Epithelial cell of prostate (primary cell): Measurements from ENCODE around the gene OCIAD2.
"Not testable (repeated sequence)": the region's sequence is repeated elsewhere in the genome, so short reads cannot be mapped to it uniquely, and the experiment has no call there.

ENCODE experiments used
- DNase-seq: peaks from one replicate; pipeline ENCODE4 v3.0.0-alpha.2; 2011; ENCODE audit warnings: low read depth, low spot score
- H3K27ac ChIP-seq: fragments of 450-650 bp; 2 replicates; pipeline ENCODE4 v1.5.1; 2017; ENCODE audit warnings: mild to moderate bottlenecking

The OCIAD2 gene

DNA sequence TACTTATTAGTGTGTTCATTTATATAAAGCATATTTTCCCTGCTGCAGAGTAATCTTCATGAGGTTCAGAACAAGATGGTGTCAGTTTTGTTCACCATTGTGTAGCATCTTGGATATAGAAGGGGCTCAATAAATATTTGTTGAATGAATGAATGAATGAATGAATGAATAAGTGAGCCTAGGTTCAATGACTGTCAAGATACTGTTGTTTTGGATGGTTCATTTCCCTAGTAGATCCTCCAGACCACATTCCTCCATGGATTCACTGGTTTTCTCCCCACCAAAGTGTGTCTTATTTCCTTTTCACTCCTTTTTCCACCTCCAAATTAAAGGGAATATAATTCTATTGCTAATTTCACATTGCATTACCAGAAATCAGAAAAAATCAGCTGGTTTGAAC is 2.1 kb upstream of the OCIAD2 start:
- peak overlapping the region; percentile 93 for H3K27ac ChIP-seq
- DNase-seq: no peak

GRCh38 chr4:48907706-48908477 is 1.3 kb upstream of the OCIAD2 start:
- no peak for DNase-seq
- H3K27ac ChIP-seq: peak overlapping the region; percentile 93

DNA sequence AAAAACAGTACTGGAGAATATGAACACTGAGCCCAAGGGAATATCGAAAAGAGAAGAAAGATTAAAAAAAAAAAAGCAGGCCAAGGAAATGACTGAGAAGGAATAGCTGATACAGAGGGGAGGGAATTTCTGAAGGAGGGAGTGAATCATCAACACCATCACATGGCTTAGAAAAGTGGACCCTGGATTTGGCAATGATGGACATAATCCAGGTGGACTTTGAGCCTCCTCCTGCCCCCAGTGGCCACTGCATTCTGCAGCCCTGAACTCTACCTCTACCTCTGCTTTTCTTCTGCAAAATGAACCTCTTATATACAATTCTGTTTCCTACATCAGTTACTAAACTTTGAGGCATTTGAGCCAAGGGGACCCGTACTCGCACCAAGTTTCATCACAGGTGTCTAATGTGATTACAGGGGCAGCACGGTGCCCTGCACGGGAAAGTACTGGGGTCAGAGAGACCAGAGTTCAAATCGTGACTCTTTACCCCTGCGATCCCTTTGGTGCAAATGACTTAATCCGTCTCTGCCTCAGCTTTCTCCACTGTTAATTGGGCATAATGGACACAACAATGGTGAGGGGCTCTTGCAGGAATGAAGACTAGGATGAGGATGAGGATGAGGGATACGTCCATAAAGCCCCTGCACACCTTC is 1.1 kb downstream of the OCIAD2 start:
- peak overlapping the region; percentile 93 for H3K27ac ChIP-seq
- no peak for DNase-seq

- no peak for DNase-seq
- H3K27ac ChIP-seq: peak overlapping the region; percentile 93
Measured at GRCh38 chr4:48904541-48905142, 1.9 kb downstream of the OCIAD2 start.

DNA sequence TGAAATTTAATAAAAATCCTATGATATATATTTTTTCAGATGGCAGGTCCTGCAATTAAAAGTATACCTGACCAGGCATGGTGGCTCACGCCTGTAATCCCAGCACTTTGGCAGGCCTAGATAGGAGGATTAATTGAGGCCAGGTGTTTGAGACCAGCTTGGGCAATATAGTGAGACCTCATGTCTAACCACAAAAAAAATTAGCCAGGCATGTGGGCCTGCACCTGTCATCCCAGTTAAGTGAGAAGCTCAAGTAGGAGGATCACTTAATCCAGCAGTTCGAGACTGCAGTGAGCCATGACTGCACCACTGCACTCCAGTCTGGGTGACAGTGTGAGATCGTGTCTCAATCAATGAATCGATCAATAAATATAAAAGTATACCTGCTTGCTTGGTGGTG is 2.5 kb downstream of the OCIAD2 start:
- no peak for DNase-seq
- peak overlapping the region; percentile 93 for H3K27ac ChIP-seq

DNA sequence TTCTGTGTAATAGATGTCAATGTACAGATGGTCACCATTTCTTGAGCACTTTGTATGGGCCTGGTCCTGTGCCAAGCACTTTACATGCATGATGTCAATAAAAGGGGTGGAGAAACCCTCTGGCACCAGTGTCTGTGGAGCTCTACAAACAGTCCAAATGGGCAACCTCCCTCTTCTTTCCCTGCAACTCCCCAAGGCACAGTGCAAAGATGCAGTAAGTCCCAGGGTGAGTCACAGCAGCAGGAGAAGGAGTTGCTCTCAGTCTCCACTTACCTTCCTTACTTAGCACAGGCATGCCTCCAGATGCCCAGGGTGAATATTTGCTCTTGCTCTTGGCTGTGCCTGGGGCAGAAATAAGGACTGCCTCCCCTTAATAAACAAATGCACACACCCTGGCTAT is 4.3 kb downstream of the OCIAD2 start:
- peak; percentile 44 for DNase-seq

GRCh38 chr4:48901196-48901595 is 5.4 kb downstream of the OCIAD2 start:
- no peak for DNase-seq
- no peak overlapping the region for H3K27ac ChIP-seq

More for the DNA sequence above, 4.3 kb downstream of the OCIAD2 start:
- H3K27ac ChIP-seq: peak overlapping the region; percentile 93

GRCh38 chr4:48899950-48900349 is 6.6 kb downstream of the OCIAD2 start:
- H3K27ac ChIP-seq: peak overlapping the region; percentile 40
- no peak for DNase-seq

GRCh38 chr4:48899432-48899749 is 7.2 kb downstream of the OCIAD2 start:
- DNase-seq: no peak
- peak overlapping the region; percentile 40 for H3K27ac ChIP-seq

GRCh38 chr4:48898733-48899431 is 7.7 kb downstream of the OCIAD2 start:
- no peak for DNase-seq
- H3K27ac ChIP-seq: peak overlapping the region; percentile 40

DNA sequence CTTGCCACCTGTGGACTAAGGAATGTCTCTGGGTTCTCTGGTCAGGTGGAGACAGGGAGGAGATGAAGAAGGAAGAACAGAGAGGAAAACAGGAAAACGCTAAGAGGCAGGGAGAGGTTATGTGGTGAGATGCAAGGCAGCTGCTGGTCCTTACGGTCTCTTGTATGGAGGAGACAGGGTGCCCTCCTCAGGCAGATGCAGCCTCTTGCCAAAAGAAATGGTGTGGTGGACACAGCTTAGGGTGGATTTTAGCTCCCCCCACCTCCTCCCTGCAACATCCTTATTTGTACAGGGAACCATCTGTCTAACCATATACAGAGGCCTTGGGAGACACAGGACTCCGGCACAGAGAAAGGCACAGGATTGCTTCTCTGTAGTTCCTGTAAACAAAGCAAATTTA is 9.7 kb downstream of the OCIAD2 start:
- no peak overlapping the region for H3K27ac ChIP-seq
- no peak for DNase-seq

GRCh38 chr4:48891028-48891619 is 15.4 kb downstream of the OCIAD2 start:
- H3K27ac ChIP-seq: no peak overlapping the region
- DNase-seq: no peak

- DNase-seq, H3K27ac ChIP-seq: not testable (repeated sequence)
Measured at GRCh38 chr4:48889750-48890149, 16.8 kb downstream of the OCIAD2 start.

DNA sequence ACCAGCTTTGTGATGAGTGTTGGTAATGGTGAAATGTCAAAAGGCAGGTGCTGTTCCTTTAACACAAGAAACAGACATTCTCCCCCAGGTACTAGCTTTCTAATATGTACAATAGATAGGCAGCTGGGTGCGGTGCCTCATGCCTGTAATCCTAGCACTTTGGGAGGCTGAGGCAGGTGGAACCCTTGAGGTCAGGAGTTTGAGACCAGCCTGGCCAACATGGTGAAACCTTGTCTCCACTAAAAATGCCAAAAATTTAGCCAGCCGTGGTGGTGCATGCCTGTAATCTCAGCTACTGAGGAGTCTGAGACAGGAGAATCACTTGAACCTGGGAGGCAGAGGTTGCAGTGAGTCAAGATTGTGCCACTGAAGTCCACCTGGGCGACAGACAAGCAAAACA is 24.9 kb downstream of the OCIAD2 start:
- not testable (repeated sequence) for DNase-seq, H3K27ac ChIP-seq

DNA sequence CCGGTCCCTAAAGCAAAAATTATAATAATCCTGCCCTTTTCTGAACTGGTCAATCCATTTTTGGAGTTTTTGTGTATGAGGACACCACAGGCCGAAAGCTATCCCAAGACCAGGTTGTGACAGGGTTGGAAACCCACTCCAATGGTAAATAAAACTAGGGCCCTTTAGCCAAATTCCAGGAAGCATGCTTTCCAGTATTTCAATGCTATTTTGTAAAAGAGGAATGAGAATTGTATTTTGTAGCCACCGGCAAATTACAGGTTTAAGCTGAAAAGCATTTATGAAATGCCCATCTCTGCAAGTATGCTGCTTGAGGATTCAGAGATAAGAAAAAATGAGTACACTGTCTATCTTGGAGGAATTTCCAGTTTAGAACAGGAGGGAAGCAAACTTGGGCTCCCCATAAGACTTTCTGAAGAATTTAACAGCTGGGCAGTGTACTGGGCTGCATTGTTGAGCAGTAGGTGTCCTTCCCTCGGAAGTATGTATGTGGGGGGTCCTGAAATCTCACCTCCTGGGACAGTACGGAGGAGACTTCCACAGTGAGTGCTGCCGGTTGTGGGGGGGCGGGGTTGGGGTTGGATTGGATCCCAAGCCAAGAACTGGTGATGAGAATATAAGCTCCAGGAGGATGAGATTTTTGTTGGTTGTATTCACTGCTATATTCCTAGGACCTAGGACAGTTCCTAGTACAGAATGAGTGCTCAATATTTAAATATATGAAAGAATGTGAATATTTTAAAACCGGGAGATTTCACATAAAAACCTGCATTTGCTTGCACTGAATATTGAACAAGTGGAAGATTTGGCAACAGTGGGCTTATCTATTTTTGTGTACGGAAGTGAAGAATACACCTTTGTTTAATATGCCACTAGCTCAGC is 26.8 kb downstream of the OCIAD2 start:
- H3K27ac ChIP-seq: no peak overlapping the region

GRCh38 chr4:48877827-48878535 is 28.6 kb downstream of the OCIAD2 start:
- H3K27ac ChIP-seq: peak overlapping the region; percentile 34
- peak; percentile 60 for DNase-seq

More for the DNA sequence above, 26.8 kb downstream of the OCIAD2 start:
- DNase-seq: no peak

GRCh38 chr4:48864696-48865095 is 41.9 kb downstream of the OCIAD2 start:
- DNase-seq, H3K27ac ChIP-seq: not testable (repeated sequence)

- DNase-seq: no peak
- no peak overlapping the region for H3K27ac ChIP-seq
Measured at GRCh38 chr4:48863728-48864127, 42.8 kb downstream of the OCIAD2 start.

DNA sequence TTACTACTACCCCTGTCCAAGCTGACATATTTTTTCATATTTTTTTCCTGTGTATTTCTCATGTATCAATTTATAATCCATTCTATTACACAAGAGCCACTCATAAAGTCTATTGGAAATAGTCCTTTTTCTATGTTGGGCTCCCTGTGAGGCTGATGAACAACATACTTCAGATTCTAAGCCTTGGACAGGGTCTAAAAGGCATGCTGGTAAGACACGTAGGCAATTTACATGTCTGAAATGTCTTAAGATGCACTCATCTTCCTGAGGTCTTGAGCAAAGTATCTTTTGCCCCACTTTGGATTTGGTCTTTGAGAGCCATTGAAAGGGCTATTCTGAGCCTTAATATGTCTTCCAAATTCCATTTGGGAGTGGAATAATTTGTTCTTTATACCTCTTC is 43.9 kb downstream of the OCIAD2 start:
- no peak overlapping the region for H3K27ac ChIP-seq
- DNase-seq: no peak
